GM18873 (cell line): Measurements from ENCODE around the gene BGLAP.
A peak's percentile ranks its signal among the peaks of the same experiment; 100 is the strongest.

Experiments
- ATAC-seq: cut with Tn5 transposase; IDR thresholded peaks from one replicate; pipeline ENCODE4 v1.9.1; 2021; ENCODE audit warnings: mild to moderate bottlenecking, moderate library complexity, moderate number of reproducible peaks; ENCODE audit not compliant: unreplicated experiment, low FRiP score

The BGLAP gene

DNA sequence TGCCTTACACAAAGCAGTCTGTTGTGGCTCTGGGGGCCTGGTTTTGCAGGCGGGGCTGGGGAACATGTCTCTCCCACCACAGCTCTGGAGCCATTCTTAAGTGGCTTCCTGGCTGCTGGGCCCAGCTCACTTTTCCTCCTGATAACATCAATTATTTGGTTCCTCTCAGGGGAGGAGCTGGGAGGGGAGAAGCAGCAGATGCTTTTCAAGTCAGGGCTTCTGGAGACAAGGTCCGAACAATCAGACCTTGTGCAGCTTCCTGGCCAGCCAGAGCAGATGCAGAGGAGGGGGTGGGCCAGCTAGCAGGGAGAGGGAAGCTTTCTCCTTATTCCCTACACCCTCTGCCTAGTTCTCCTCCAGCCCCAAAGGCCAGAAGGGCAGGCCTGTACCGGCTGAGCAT lies 9.5 kb downstream of the BGLAP start:
- ATAC-seq: no peak

DNA sequence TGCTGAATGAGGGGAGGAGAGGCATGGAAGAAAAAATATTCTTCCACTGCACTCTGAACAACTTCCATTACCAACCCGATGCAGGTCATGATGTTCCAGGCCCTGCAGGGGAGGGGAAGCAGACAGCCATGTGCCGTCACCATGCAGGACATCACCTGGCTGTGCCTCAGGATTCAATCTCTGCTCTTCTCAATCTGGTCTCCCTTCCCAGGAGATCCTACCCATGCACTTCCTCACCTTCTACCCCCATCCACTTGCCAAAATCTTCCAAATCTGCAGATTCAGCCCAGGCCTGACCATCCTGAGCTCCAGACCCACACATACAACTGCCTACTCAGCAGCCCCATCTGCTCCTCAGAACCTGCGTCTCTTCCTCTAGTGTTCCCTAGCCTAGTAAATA lies 11.7 kb downstream of the BGLAP start:
- no peak for ATAC-seq

- no peak for ATAC-seq
Observed at GRCh38 chr1:156257711-156258110, 15.7 kb downstream of the BGLAP start.

- no peak for ATAC-seq
Observed at GRCh38 chr1:156258859-156259258, 16.9 kb downstream of the BGLAP start.

DNA sequence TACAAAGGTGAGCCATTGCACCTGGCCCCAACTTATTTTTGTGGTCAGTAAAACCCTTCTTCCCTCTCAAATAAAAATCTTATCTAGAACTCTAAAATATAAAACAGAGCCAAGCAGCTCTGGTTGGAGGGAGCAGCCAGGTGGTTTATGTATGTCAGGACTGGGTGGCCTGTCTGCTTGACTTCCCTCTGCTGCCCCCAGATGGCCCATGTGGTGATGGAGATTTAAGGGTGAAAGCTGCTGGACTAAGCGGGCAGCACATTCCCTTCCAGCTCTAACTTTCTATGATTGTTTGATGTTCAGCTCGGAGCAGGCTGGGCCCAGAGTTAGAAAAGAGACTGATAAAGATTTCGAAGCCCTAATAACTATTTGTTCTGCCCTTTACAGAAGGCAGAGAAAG lies 17.8 kb downstream of the BGLAP start:
- no peak for ATAC-seq

- no peak for ATAC-seq
Observed at GRCh38 chr1:156260896-156261295, 18.9 kb downstream of the BGLAP start.

DNA sequence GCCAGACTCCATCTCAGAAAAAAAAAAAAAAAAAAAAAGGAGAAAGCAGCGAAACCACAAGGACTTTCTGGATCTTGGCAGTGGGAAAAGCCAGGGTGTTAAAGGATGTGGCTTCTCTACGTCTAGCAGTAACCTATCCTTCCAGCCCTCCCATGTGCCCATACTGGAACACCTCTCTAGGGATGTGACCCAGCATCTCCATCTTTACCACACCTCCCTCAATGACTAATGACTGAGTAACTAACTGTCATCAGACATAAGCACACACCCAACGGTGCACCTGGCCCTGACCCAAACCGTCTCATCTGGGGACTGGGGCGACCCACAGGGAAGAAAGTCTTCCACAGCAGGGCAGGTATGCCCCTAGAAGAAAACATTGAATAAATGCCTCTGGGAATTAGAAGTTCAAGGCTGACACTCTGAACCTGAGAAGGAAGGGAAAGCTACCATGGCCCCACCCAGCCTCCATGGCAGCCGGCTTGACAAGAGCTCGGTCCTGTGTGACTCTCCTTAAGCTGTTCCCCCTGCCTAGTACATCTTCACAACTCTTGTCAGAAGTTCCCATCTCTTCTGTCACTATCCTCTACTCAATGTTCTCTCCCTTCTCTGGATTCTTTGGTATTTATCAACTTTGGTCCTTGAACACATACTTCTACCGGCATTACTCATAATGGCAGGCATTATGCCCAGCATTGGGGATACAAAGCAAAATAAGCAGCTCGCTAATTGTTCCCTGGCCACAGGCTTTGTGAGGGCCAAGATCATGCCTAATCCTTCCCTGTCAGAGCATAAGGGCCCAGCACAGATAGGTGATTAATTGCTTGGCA lies 20.7 kb downstream of the BGLAP start:
- no peak for ATAC-seq

- no peak for ATAC-seq
Observed at GRCh38 chr1:156263288-156263655, 21.3 kb downstream of the BGLAP start.

DNA sequence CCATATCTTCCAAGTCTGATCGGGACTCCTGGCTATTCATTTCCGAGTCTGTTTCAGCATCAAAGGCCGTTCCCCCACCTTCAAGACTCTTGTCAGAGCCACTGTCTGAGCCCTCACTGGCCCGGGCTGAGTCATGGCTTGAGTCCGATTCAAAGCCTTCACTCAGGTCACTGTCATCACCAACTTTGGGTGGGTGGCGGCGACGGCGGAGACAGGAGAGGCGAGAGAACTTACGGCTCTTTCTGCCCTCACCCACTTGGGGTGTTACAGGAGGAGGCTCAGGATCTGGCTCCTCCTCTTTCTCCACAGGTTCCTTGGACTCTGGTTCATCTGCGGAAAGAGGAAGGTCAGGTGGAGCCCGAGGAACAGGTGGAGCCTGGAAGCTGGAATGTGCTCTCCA lies 24.1 kb downstream of the BGLAP start:
- no peak for ATAC-seq

DNA sequence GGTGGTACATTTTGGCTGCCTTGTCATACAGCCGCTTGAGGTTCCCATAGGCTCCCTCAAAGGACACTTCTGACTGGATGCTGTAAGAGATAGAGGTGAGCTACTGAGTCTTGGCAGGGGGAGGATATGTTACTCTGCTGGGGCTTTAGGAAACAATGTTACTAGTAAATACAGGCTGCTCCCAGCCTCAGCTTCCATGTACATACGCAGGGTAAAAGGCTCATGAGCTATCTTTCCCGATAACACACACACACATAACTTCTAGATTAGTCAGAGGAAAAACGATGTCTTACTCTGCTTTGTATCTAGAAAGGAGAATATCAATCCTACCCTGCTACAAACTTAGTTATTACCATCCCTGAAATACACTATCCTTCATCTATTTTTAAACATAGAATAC lies 26.4 kb downstream of the BGLAP start:
- ATAC-seq: no peak

GRCh38 chr1:156270314-156270713 lies 28.3 kb downstream of the BGLAP start:
- no peak for ATAC-seq

GRCh38 chr1:156276532-156276931 lies 34.5 kb downstream of the BGLAP start:
- no peak for ATAC-seq

DNA sequence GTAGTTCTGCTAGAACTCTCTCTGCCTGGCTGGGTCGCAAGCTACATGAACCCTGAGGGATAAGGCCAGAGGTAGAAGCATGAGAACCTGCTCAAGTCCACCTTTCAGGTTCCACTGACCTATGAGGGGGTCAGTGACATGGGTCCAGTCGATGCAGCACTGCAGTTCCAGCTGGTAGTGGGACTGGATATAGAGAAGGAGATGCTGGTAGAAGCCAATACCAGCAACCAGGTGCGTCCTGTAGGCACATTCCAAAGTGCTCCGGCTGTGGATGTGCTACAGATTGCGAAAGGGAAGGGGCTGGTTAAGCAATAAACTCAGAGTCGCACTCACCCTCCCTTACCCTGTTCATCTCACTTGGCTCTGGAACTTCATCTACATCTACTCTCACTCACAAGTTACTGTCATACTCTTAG lies 35.0 kb downstream of the BGLAP start:
- ATAC-seq: no peak

DNA sequence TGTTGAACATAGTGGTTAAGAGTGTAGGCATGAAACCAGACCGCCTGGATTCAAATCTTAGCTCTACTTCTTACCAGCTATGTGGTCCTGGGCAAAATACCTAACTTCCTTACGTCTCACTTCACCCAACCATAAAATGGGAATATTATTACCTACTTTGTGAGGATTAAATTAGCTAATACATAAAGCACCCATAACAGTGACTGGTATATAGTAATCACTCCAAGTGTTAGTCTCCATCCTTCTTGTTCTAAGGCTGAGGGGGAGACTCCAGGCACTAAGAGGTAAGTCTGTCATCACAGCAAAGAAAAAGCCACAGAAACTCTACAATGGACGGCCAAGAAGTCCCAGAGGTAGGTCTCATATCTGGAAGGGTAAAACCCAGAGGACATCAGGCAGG lies 37.9 kb downstream of the BGLAP start:
- ATAC-seq: no peak

- ATAC-seq: no peak
Observed at GRCh38 chr1:156281281-156281680, 39.3 kb downstream of the BGLAP start.

- ATAC-seq: no peak
Observed at GRCh38 chr1:156281693-156282478, 39.9 kb downstream of the BGLAP start.

DNA sequence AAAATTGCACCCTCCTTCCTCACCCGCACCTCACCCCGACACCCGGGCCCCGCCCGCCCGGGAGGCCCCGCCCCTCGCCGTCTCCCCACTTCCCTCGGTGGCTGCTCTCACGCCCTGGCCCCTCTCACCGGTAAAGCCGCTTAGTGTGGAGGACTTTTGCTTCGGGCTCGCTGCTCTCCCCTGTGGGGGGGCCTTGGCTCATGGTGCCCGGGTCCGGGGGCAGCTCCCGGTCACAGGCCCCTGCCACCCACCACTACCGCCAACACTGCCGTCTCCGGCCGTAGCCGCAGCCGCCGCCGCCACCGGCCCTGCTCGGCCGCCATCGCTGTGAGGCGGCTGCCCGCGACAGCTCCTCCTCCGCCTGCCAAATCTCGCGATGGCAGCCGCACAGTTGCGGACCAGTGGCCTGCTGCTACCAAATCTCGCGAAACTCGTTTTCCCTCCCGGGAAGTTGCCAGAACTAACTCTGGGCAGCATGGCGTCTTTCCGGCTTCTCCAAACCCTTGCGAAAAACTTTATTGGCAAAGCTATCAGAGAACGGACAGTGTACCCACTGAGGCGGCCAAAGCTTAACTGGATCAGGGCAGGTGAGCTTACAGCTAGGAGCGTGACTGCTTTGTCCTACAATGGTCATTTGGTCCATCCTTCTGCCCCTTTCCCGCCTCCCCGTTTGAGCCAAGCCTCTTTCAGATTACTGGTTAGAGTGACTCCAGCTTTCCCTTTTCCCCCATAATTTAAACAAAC lies 40.7 kb downstream of the BGLAP start, which contains the start of gene SMG5:
TSS of gene SMG5 (minus strand) at position 347 of the 744 bp plus-strand sequence. CDS start at position 202, 145 bp downstream.
- peak; percentile 78 for ATAC-seq

DNA sequence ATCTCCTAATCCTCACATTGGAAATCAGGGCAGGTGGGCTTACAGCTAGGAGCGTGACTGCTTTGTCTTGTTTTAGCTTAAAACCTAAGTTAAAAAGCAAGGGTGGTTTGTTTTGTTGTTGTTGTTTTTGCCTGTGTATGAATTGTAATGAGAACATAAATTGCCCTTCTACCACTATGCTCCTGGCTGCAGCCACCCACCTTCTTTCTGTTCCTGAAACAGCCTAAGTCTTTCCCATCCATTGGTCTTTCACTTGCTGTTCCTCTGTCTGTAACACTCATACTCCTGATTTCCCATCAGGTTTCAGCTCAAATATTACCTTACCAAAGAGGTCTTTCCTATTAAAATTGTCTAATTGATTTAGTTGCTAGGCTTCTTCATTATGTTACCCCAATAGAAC lies 41.5 kb downstream of the BGLAP start:
- no peak for ATAC-seq

- ATAC-seq: no peak
Observed at GRCh38 chr1:156284112-156284511, 42.1 kb downstream of the BGLAP start, which contains the start of gene TMEM79. Gene TMEM79 (plus strand): TSS chr1:156284325. CDS start chr1:156285227, 902 bp downstream.

DNA sequence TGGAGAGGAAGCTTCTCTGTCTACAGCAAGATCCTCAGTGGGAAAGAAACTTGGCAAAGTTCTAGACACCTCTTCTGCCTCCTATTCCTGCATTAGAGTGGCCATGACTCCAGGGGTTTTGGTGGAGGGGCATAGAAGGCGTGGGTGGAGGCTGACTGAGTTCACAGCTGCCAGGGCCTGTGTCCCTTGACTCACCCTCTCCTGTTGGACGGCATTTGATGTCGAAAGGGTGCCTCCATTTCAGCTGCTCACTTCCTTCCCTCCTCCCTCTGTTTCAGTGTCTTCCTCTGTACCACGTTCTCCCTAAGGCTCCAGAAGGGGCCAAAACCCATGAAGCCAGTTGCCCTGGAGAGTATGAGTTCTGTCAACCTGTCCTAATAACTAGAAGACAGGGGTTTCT lies 42.8 kb downstream of the BGLAP start:
- ATAC-seq: no peak

GRCh38 chr1:156285437-156285836 lies 43.5 kb downstream of the BGLAP start:
- ATAC-seq: no peak
